AML-193 (cell line): ENCODE data around the gene TMEM121.

Experiments
- DNase-seq, 2 experiments: peaks; one replicate each; lab custom pipeline; 2025; lab: John Stamatoyannopoulos, UW

Gene TMEM121

GRCh38 chr14:105525861-105526775 is at the start of gene TMEM121:
TSS of gene TMEM121 (plus strand) at chr14:105526583. CDS start at chr14:105528835, 2,252 bp downstream.
- no peak for DNase-seq

DNA sequence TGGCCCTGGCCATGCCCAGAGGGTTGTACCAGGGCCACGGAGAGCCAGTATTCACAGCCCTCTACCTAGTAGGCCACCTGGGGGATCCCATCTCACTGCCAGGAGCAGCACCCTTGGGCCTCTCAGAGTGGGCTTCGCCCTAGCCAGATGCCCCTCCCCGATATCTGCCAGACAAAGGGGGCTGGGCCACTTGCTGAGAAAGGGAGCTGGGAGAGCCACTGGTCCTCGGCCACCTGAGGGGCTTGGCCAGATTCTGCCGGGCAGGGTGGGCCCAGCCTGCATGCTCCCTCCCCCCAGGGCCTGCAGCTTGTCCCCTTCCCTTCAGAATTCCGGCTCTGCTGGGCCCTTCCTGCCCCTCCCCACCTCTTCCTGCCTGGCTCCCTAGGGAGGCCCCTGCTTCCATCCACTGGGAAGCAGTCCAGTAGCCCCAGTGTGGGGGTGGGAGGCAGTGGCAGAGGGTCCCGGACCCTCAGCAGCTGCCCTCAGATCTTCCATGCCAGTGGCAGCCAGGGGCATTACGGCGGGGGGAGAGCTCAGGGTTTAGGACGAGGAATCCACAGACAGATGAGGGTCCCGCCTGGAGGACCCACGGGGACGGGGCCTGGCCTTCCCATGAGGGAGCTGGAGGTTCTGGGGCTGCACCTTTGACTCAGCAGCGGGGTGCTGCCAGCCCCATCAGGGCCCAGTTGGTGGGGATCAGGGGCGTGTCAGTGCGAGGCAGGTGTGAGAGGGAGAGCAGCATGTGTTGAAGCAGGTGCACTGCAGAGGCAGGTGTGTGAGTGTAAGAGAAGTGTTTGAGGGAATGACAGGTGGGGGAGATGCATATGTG is 49.3 kb upstream of the TMEM121 start:
- no peak for DNase-seq

DNA sequence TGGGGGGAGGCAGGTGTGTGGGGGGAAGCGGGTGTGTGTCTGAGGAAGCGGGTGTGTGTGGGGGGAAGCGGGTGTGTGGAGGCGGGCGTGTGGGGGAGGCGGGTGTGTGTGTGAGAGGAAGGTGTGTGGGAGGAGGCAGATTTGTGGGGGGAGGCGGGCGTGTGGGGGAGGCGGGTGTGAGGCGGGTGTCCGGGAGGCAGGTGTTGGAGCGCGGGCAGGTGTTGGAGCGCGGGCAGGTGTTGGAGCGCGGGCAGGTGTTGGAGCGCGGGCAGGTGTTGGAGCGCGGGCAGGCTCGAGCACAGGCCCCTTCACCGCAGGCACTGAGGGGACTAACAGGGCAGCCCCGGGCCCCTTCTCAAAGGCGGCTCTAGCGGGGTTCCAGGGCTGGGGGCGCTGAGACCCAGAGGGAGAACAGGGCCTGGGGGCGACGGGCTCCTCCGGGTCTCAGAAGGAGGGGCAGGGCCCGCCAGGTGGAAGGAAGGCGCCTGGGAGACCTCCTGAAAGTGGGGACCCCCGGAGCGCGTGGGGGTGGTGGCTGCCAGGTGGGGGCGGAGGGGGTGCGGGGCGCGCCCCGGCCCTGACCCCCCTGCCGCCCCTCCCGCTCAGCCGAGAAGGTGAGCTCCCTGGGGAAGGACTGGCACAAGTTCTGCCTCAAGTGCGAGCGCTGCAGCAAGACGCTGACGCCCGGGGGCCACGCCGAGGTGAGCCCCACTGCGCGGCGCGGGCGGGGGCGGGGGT is 48.6 kb upstream of the TMEM121 start:
- DNase-seq = no peak

- no peak for DNase-seq
Measured at GRCh38 chr14:105478398-105479251, 47.8 kb upstream of the TMEM121 start.

GRCh38 chr14:105479431-105480158 is 46.8 kb upstream of the TMEM121 start:
- no peak for DNase-seq

- no peak for DNase-seq
Measured at GRCh38 chr14:105480199-105480746, 46.1 kb upstream of the TMEM121 start.

DNA sequence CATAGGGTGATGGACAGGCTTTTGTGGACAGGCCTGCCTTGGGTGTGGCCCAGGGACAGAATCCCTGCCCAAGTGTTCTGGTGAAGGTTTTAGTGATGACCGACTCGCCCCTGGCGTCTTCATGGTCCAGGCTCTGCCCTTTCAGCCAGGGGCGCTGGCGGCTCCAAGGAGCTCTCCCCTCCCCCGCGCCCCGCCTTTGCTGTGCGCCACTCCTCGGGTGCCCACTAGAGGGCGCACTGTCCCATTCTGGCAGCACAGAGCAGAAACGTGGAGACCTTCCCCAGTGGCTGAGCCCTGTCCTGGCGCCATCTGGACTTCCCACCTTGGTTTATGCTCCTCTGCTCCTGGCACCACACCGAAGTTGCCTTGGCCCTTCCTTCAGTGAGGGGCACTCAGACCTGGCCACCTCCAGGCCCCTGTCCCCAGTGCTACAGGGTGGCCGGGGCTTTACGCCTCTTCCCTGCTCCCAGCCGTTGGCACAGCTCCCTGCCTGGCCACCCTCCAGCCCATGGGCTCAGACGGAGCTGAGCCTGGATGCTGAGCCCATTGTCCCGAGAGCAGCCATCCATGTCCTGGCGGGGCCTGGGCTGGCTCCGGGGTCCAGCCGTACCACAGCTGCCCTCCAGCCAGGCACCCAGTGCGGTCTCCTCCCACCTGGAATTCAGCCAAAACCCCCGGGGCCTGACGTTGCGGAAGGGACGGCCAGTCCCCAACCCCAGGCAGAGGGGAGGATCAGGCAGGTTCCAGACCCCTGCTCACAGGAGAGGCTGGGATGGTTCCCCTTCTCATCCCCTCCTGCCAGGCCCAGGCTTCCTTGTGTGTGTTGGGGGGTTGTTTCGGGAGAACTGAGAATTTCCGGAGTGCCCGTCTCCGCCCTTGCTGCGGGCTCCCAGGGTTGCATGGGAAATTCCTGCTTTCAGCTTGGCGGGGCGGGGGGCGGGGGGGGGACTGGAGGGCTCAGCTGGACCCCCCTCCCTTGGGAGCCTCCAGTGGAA is 45.3 kb upstream of the TMEM121 start:
- peak; percentile 71 to 79 for DNase-seq

DNA sequence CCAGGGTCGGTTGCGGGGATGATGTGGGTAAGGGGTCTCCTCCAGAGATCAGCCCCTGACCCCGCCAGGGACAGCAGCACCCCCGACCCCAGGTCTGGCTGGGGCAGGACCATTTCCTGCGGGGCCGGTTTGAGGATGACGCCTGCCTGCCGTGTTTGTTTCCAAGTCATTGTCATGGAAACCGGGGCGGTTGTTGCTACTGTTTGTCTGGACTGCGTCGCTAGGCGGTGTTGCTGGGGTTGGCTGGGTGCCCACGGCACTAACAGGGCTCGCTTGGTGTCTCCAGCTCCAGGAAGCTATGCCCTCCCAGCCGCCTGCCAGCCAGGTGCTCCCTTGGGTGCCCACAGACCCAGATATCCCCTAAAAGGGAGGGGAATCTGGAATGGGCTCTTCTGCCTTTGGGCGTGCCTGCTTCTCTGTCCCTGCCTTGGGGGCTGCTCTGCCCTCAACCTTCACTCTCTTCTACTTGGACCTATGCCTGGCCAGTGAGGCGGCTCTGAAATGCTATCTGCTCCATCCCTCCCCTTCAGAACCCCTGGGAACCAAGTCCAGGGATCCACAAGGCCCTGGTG is 44.4 kb upstream of the TMEM121 start:
- DNase-seq = peak; percentile 90 to 92

GRCh38 chr14:105482486-105483110 is 43.8 kb upstream of the TMEM121 start:
- DNase-seq = no peak

GRCh38 chr14:105483300-105484068 is 42.9 kb upstream of the TMEM121 start:
- DNase-seq = no peak

DNA sequence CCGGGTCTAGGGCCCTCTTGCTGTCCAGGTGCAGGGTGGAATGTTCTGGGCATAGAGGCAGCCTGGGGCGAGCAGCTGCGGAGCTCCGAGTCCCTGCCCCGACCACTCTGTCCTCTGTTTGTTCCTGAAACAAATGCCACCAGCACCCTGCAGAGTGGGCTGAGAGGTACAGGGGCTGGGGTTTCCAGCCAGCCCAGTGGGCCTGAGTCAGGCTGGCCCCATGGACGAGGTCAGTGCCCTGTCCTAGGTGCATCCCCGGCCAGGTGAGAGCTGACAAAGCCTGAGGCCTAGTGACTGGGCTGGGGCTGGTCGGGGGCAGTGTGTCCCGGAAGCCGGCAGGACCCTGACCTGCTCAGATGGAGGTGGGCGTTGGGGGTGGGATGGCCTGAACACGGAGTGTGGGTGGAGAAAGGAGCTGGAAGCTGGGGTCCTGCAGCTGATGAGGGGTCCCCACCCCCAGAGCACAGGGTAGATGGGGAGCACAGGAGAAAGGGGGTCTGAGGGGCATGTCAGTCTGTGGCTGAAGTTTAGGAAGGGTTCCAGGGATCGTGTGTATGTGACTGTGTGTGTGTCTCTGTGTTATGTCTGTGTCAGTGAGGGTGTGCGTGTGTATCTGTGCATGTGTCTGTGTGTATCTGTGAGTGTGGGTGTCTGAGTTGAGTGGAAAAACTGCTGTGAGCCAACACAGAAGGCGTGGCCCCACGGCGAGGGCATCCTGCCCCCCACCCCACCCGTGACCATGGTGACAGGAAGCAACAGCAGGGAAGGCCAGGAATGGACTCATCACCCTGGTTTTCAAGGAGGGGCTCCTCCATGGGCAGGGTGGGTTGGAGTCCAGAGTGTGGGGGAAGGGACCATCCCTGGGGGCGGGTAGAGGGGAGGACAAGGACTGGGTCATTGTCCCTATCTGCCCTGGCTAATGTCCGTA is 42.0 kb upstream of the TMEM121 start:
- no peak for DNase-seq

DNA sequence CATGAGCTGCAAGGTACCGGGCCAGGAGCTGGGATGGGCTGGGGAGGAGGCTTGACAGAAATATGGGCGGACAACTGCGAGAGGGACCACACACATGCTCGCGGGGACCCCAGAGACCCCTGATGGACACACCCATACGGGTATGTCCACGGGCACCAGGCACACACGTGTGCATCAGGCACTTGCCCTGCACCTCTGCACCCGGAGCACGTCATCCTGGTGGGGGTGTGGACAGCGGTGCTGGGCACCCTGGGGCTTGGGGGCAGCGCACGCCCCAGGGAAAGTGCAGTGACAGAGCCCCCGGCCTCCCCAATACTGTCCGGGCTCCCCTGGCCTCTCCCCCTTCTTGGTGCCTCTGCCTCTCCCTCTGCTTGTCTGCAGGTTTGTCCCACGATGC is 41.4 kb upstream of the TMEM121 start:
- DNase-seq = no peak

DNA sequence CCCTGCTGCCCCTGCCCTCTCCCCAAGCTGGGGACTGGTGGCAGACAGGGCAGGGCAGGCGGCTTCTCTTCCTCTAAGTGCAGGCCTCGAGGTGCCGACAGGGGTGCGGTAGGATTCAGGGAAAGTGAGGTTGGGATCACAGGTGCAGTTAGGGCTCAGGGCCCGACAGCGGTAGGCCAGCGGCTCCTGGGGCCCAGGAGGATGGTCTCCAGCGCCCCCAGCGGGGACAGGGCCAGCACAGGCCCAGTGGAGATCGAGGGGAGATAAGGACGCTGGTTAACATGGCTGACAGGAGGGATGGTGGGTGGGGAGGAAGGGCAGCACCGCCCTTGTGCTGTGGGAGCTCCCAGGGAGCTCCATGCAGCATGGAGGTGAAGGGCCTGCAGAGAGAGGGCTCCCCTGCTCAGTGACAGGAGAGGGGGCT is 40.6 kb upstream of the TMEM121 start:
- no peak for DNase-seq

DNA sequence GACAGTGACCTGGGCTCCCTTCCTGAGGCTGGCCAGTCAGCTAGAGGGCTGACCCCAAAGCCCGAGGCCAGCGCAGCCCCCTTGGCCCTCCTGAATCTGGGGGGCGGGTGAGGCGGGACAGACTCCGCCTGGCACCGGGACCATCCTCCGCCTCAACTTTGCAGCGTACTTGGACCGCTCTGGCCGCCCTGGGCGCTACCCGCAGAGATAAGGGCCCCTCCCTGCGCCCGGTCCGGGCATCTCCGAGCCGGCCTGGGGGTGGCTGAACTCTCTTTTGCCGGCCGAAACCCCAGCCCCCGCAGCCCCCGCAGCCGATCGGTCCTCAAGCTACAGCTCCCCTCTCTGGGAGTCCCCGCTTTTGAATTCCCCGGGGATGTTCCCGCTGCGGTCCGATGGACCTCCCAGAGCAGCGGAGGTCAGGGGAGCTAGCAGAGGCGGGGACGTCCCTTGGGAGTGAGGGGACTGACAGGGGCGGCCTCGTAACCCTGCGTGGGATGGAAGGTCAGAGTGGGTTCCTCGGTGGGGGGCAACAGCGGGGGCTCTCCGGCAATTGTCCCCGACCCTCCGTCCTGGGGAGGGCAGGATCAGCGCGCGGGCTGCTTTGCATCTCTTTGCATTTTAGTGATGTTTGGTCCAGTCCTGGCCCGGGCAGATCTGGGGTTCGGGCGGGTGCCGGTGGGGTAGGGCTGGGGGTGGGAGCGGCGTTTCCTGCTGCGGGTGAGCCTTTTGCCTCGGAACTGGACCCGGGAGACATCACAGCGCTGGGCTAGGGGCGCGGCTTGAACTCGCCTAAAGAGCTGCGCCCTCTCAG is 40.0 kb upstream of the TMEM121 start, which contains the start of gene CRIP1:
Gene CRIP1 (plus strand): TSS at position 724 of the 811 bp plus-strand sequence. CDS start 374 bp downstream, outside the sequence.
- no peak for DNase-seq

- DNase-seq = no peak
Measured at GRCh38 chr14:105486974-105487448, 39.4 kb upstream of the TMEM121 start.
